H54 (cell line): ENCODE measurements around the gene ARRDC4.

Experiments
- DNase-seq: peaks from one replicate; pipeline ENCODE4 v3.0.0; 2011; ENCODE audit warnings: low spot score, mixed read lengths; ENCODE audit not compliant: insufficient read length
- FAIRE-seq: peaks from 3 replicates; lab custom pipeline; 2011; peaks lifted over from hg19 to GRCh38; lab: Jason Lieb, UNC
- POLR2A ChIP-seq: IDR thresholded peaks from 2 replicates; pipeline ENCODE4 v1.6.1; 2011; ENCODE audit warnings: low read depth, mild to moderate bottlenecking, low read length

ARRDC4 gene

GRCh38 chr15:98000249-98001203 is 40.0 kb downstream of the ARRDC4 start:
- DNase-seq, result no peak
- no peak for TF ChIP-seq POLR2A
- FAIRE-seq, result no peak

GRCh38 chr15:98001663-98002194 is 41.2 kb downstream of the ARRDC4 start:
- FAIRE-seq (no peak), DNase-seq (no peak)
- no peak for TF ChIP-seq POLR2A

GRCh38 chr15:98002419-98002818 is 41.9 kb downstream of the ARRDC4 start:
- FAIRE-seq, result no peak
- TF ChIP-seq POLR2A, result no peak
- DNase-seq, result no peak

GRCh38 chr15:98002866-98003265 is 42.4 kb downstream of the ARRDC4 start:
- DNase-seq (no peak), FAIRE-seq (no peak)
- no peak for TF ChIP-seq POLR2A

GRCh38 chr15:98003518-98003917 is 43.0 kb downstream of the ARRDC4 start:
- DNase-seq, result no peak
- no peak for TF ChIP-seq POLR2A
- FAIRE-seq, result no peak

GRCh38 chr15:98003996-98004395 is 43.5 kb downstream of the ARRDC4 start:
- DNase-seq, result no peak
- no peak for FAIRE-seq
- no peak for TF ChIP-seq POLR2A

- no peak for FAIRE-seq
- no peak for TF ChIP-seq POLR2A
- no peak for DNase-seq
These were observed 45.2 kb downstream of the ARRDC4 start for GRCh38 chr15:98005659-98006058.

GRCh38 chr15:98009169-98009568 is 48.7 kb downstream of the ARRDC4 start:
- DNase-seq (no peak), FAIRE-seq (no peak)
- no peak for TF ChIP-seq POLR2A

GRCh38 chr15:98009971-98010370 is 49.5 kb downstream of the ARRDC4 start:
- DNase-seq (no peak), FAIRE-seq (no peak)
- TF ChIP-seq POLR2A, result no peak

- no peak for TF ChIP-seq POLR2A
- DNase-seq (no peak), FAIRE-seq (no peak)
These were observed 51.9 kb downstream of the ARRDC4 start for GRCh38 chr15:98012354-98012753.

- FAIRE-seq (no peak), DNase-seq (no peak)
- no peak for TF ChIP-seq POLR2A
These were observed 53.1 kb downstream of the ARRDC4 start for GRCh38 chr15:98013631-98014030.

- FAIRE-seq (no peak), DNase-seq (no peak)
- TF ChIP-seq POLR2A, result no peak
These were observed 56.9 kb downstream of the ARRDC4 start for GRCh38 chr15:98017150-98017964.

GRCh38 chr15:98018761-98019351 is 58.4 kb downstream of the ARRDC4 start:
- no peak for FAIRE-seq
- no peak for DNase-seq
- TF ChIP-seq POLR2A, result no peak
